MV-4-11 (cell line): ENCODE measurements around the gene PTPN1.
A peak's percentile ranks its signal among the peaks of the same experiment; 100 is the strongest.

Experiments
- DNase-seq: peaks from one replicate; lab custom pipeline; 2025; lab: John Stamatoyannopoulos, UW

Gene PTPN1

GRCh38 chr20:50513169-50514034 lies 3.2 kb downstream of the PTPN1 start:
- peak; percentile 46 for DNase-seq

GRCh38 chr20:50514035-50514337 lies 3.8 kb downstream of the PTPN1 start:
- no peak for DNase-seq

- no peak for DNase-seq
Measured at GRCh38 chr20:50514750-50515149, 4.6 kb downstream of the PTPN1 start.

- no peak for DNase-seq
Measured at GRCh38 chr20:50515471-50516106, 5.4 kb downstream of the PTPN1 start.

- peak; percentile 90 for DNase-seq
Measured at GRCh38 chr20:50516180-50516934, 6.2 kb downstream of the PTPN1 start.

GRCh38 chr20:50516935-50517816 lies 7.0 kb downstream of the PTPN1 start:
- no peak for DNase-seq

GRCh38 chr20:50517817-50518154 lies 7.6 kb downstream of the PTPN1 start:
- no peak for DNase-seq

- no peak for DNase-seq
Measured at GRCh38 chr20:50518270-50518721, 8.1 kb downstream of the PTPN1 start.

- DNase-seq = peak; percentile 28
Measured at GRCh38 chr20:50519036-50519762, 9.0 kb downstream of the PTPN1 start.

- DNase-seq = no peak
Measured at GRCh38 chr20:50520222-50520880, 10.2 kb downstream of the PTPN1 start.

GRCh38 chr20:50521221-50522052 lies 11.3 kb downstream of the PTPN1 start:
- no peak for DNase-seq

GRCh38 chr20:50522053-50522674 lies 12.0 kb downstream of the PTPN1 start:
- peak; percentile 55 for DNase-seq

- DNase-seq = no peak
Measured at GRCh38 chr20:50523552-50524167, 13.5 kb downstream of the PTPN1 start.

- DNase-seq = no peak
Measured at GRCh38 chr20:50525681-50526080, 15.5 kb downstream of the PTPN1 start.

- DNase-seq = no peak
Measured at GRCh38 chr20:50526403-50526989, 16.3 kb downstream of the PTPN1 start.

GRCh38 chr20:50527068-50527605 lies 17.0 kb downstream of the PTPN1 start:
- DNase-seq = no peak

- no peak for DNase-seq
Measured at GRCh38 chr20:50528129-50528528, 17.9 kb downstream of the PTPN1 start.

- DNase-seq = no peak
Measured at GRCh38 chr20:50528804-50529351, 18.7 kb downstream of the PTPN1 start.
